GM12878 (cell line): ENCODE data around the gene PPP2R5B. TPM values are rescaled to one million over a fixed set of nuclear protein-coding genes. Genes with fewer than 3 reads are reported as not detected.

ENCODE experiments used
- ATAC-seq: fragments of 200-7000 bp; cut with Tn5 transposase; 3 replicates; pipeline ENCODE4 v1.9.1; 2020; ENCODE audit warnings: mild to moderate bottlenecking, moderate library complexity
- BruUV-seq: library from RNA; stranded (reverse); fragments of 400-500 nt; replicated peaks from 2 replicates; lab custom pipeline; 2021; lab: Mats Ljungman, UMichigan
- CTCF ChIA-PET: fragments of 300-600 bp; sonication (Branson Sonifier 250); formaldehyde crosslinking; extraction: SDS; loops from one replicate; lab custom pipeline; 2021; ENCODE audit warnings: inconsistent platforms; lab: Yijun Ruan, JAX
- POLR2A ChIA-PET: fragments of 350-600 bp; formaldehyde crosslinking; extraction: SDS; loops from one replicate; lab custom pipeline; 2021; ENCODE audit warnings: inconsistent platforms; lab: Charles Lee
- RAD21 ChIA-PET: fragments of 300-600 bp; sonication (Branson Sonifier 250); formaldehyde crosslinking; loops from one replicate; lab custom pipeline; 2023; ENCODE audit warnings: antibody characterized with exemption; ENCODE audit not compliant: unreplicated experiment; lab: Charles Lee
- SMC1A ChIA-PET: fragments of 300-600 bp; sonication (Branson Sonifier 250); formaldehyde crosslinking; loops from one replicate; lab custom pipeline; 2023; ENCODE audit not compliant: unreplicated experiment, uncharacterized antibody; lab: Charles Lee
- DNase-seq: peaks from one replicate; pipeline ENCODE4 v3.0.0-alpha.2; 2011; ENCODE audit warnings: low read depth, low spot score
- FAIRE-seq: peaks from 3 replicates; lab custom pipeline; 2011; peaks lifted over from hg19 to GRCh38; lab: Jason Lieb, UNC
- H2AFZ ChIP-seq: 2 replicates; pipeline ENCODE4 v1.6.0; 2011; ENCODE audit warnings: low read depth, low read length, control low read depth; ENCODE audit not compliant: control insufficient read depth
- H3K27ac ChIP-seq: 2 replicates; pipeline ENCODE4 v1.5.1; 2011; ENCODE audit warnings: control low read depth; ENCODE audit not compliant: control insufficient read depth, insufficient read depth
- H3K27me3 ChIP-seq, 2 experiments: replicated peaks in 1 of 2; 2 replicates each; pipeline versions ENCODE4 v1.6.0 to v1.6.1; 2011; ENCODE audit warnings: low read length in 1 of 2; ENCODE audit not compliant: control insufficient read depth in 2 of 2, insufficient read depth in 2 of 2
- H3K36me3 ChIP-seq, 2 experiments: 2 replicates each; pipeline ENCODE4 v1.5.1; 2011; ENCODE audit warnings: low read length in 1 of 2; ENCODE audit not compliant: control insufficient read depth in 2 of 2, insufficient read depth in 2 of 2
- H3K4me1 ChIP-seq: 2 replicates; pipeline ENCODE4 v1.6.1; 2011; ENCODE audit warnings: mild to moderate bottlenecking, low read length, moderate library complexity, mixed read lengths; ENCODE audit not compliant: control insufficient read depth, insufficient read depth
- H3K4me2 ChIP-seq: 2 replicates; pipeline ENCODE4 v1.6.0; 2011; ENCODE audit warnings: control low read depth; ENCODE audit not compliant: control insufficient read depth, insufficient read depth
- H3K4me3 ChIP-seq: fragments of 200-600 bp; sonication (generic); 2 replicates; pipeline ENCODE4 v1.5.1; 2016
- H3K79me2 ChIP-seq: 2 replicates; pipeline ENCODE4 v1.6.0; 2011; ENCODE audit warnings: low read length; ENCODE audit not compliant: control insufficient read depth, insufficient read depth
- H3K9ac ChIP-seq: 2 replicates; pipeline ENCODE4 v1.8.0; 2011; ENCODE audit warnings: low read length, control low read depth, mixed read lengths; ENCODE audit not compliant: control insufficient read depth, insufficient read depth
- H3K9me3 ChIP-seq: replicated peaks from 3 replicates; pipeline ENCODE4 v1.5.1; 2011; ENCODE audit warnings: mild to moderate bottlenecking, low read length; ENCODE audit not compliant: control insufficient read depth, insufficient read depth
- H4K20me1 ChIP-seq: 2 replicates; pipeline ENCODE4 v1.6.0; 2011; ENCODE audit not compliant: control insufficient read depth, insufficient read depth
- CEBPB ChIP-seq, 2 experiments: fragments of 150-350 bp in 1 of 2; IDR thresholded peaks; 2 replicates each; pipeline ENCODE4 v1.6.1; 2012 to 2014; ENCODE audit warnings: low read depth in 2 of 2, low read length in 2 of 2, borderline replicate concordance in 1 of 2, inconsistent platforms in 1 of 2
- EZH2 ChIP-seq: IDR thresholded peaks from 2 replicates; pipeline ENCODE4 v1.6.1; 2012; ENCODE audit warnings: low read depth, mild to moderate bottlenecking, control low read depth, inconsistent platforms, low read length, borderline replicate concordance; ENCODE audit not compliant: control insufficient read depth
- HCFC1 ChIP-seq: fragments of 150-350 bp; IDR thresholded peaks from 2 replicates; pipeline ENCODE4 v1.6.1; 2014; ENCODE audit warnings: low read length
- IKZF1 ChIP-seq: fragments of 450-650 bp; conservative IDR thresholded peaks from 2 replicates; pipeline ENCODE4 v1.6.1; 2017; ENCODE audit warnings: antibody characterized with exemption, mild to moderate bottlenecking
- NRF1 ChIP-seq: conservative IDR thresholded peaks from 2 replicates; pipeline ENCODE4 v1.6.1; 2011; ENCODE audit warnings: mild to moderate bottlenecking, low read depth, low read length, improper control_type of control experiment
- POLR2AphosphoS5 ChIP-seq: IDR thresholded peaks from 2 replicates; pipeline ENCODE4 v1.6.1; 2011; ENCODE audit warnings: mild to moderate bottlenecking, low read length, inconsistent platforms
- SRF ChIP-seq, 2 experiments: IDR thresholded peaks; 2 replicates each; pipeline ENCODE4 v1.6.1; 2011; ENCODE audit warnings: low read depth in 2 of 2, low read length in 2 of 2, mild to moderate bottlenecking in 1 of 2, moderate library complexity in 1 of 2
- TARDBP ChIP-seq: IDR thresholded peaks from 2 replicates; pipeline ENCODE4 v1.6.1; 2016; ENCODE audit warnings: borderline replicate concordance
- TCF7 ChIP-seq: IDR thresholded peaks from 2 replicates; pipeline ENCODE4 v1.6.1; 2014; ENCODE audit warnings: antibody characterized with exemption, borderline replicate concordance
- WRNIP1 ChIP-seq: IDR thresholded peaks from 2 replicates; pipeline ENCODE4 v1.6.1; 2011; ENCODE audit warnings: low read depth, low read length, improper control_type of control experiment, borderline replicate concordance
- ZNF592 ChIP-seq: fragments of 450-650 bp; IDR thresholded peaks from 2 replicates; pipeline ENCODE4 v1.6.1; 2017; ENCODE audit warnings: mild to moderate bottlenecking, moderate library complexity
- WGBS: methylation state at CpG from one replicate; pipeline ENCODE4 v1.1.6; 2016; ENCODE audit warnings: low lambda C conversion rate; ENCODE audit not compliant: insufficient replicate concordance, insufficient coverage; ENCODE audit errors: missing lambda C conversion rate; 5-methylcytosine and 5-hydroxymethylcytosine counted together
- in situ Hi-C: fragments of 300-500 bp; cut with MboI; formaldehyde crosslinking; loops from 9 replicates; pipeline ENCODE4 v1.14.3; 2018; ENCODE audit warnings: mixed read lengths
- intact Hi-C: fragments of 100-400 bp; cut with micrococcal nuclease; formaldehyde crosslinking; loops from one replicate; pipeline ENCODE4 v1.14.2; 2022; ENCODE audit not compliant: unreplicated experiment
- polyA plus RNA-seq, 11 experiments: library from polyadenylated mRNA; depleted of rRNA in 4 of 11; unstranded in 6 of 11; stranded (reverse) in 5 of 11; fragments of >200 nt; fragmentation: Nextera tagmentation in 4 of 11; fragmentation: Illumina TruSeq in 1 of 11; extraction: Ambion mirVana in 4 of 11; extraction: Trizol in 1 of 11; gene quantifications; 1 replicate in 1 of 11; 2 replicates in 10 of 11; pipeline versions ENCODE4 v1.2.1 to v1.2.3, GENCODE V29; 2011 to 2016; ENCODE audit warnings: inconsistent platforms in 2 of 11, missing spikeins in 2 of 11, low read depth in 1 of 11
- total RNA-seq, 4 experiments: library from RNA; depleted of rRNA in 3 of 4; stranded (reverse); fragments of >200 nt in 3 of 4; fragmentation: Illumina TruSeq in 1 of 4; extraction: Trizol in 1 of 4; gene quantifications; 2 replicates each; pipeline versions ENCODE4 v1.2.1 to v1.2.3, GENCODE V29; 2013 to 2021
- TF ChIP-seq, protein P1 (sequence below): IDR thresholded peaks from 2 replicates; pipeline ENCODE4 v1.6.1; 2012; ENCODE audit warnings: low read depth, low read length, improper control_type of control experiment
- TF ChIP-seq, protein P2 (sequence below): fragments of 450-650 bp; formaldehyde crosslinking; IDR thresholded peaks from 2 replicates; pipeline ENCODE4 v1.4.0; 2022; ENCODE audit warnings: mild to moderate bottlenecking, moderate library complexity

PPP2R5B gene
- total and polyA plus RNA-seq, 10 of the 15 experiments (the other 5 are each of a cell fraction or from before 2014, with no cell fraction given), result 0.08 to 6.7 (median 2.0) TPM

GRCh38 chr11:64890522-64890939 lies 34.0 kb upstream of the PPP2R5B start:
- Histone ChIP-seq H3K9ac (no peak overlapping the region), H3K36me3 (no peaks in the 10 kb centered on the region), H3K79me2 (no peaks in the 10 kb centered on the region), H3K4me1 (peaks cover 12% of the 10 kb centered on the region), H2AFZ (no peak overlapping the region), H3K9me3 (no peaks in the 10 kb centered on the region), H3K4me2 (no peak overlapping the region), H4K20me1 (no peaks in the 10 kb centered on the region), H3K27ac (no peak overlapping the region), H3K4me3 (no peak overlapping the region), H3K27me3 (no peaks in the 10 kb centered on the region)
- ChIA-PET RAD21 (interaction anchor here (0.8 to 4.7 kb wide), 3 partner anchors 21 to 42 kb away, joined by 3 to 61 read pairs (median 8); no protein-coding TSS in a partner anchor), POLR2A (interaction anchor here (19.9 kb wide), 1 partner anchor 32 kb away, joined by 620 read pairs; no protein-coding TSS in a partner anchor), CTCF (interaction anchor here (1.2 to 30.0 kb wide), 3 partner anchors 13 to 240 kb away, joined by 4 to 1208 read pairs (median 63); partner anchors contain the start of genes CDC42BPG and EHD1), SMC1A (interaction anchor here (1.0 to 7.2 kb wide), 5 partner anchors 15 to 107 kb away, joined by 3 to 138 read pairs (median 5); partner anchors contain the start of gene BATF2)
- in situ Hi-C loops (loop anchor here (5.0 kb wide), 1 partner anchor 43 kb away; no protein-coding TSS in a partner anchor), intact Hi-C loops (no loop called here)
- no peak for ATAC-seq
- no peak for TF ChIP-seq EZH2
- TF ChIP-seq HCFC1, result no peak
- TF ChIP-seq, protein P1, sequence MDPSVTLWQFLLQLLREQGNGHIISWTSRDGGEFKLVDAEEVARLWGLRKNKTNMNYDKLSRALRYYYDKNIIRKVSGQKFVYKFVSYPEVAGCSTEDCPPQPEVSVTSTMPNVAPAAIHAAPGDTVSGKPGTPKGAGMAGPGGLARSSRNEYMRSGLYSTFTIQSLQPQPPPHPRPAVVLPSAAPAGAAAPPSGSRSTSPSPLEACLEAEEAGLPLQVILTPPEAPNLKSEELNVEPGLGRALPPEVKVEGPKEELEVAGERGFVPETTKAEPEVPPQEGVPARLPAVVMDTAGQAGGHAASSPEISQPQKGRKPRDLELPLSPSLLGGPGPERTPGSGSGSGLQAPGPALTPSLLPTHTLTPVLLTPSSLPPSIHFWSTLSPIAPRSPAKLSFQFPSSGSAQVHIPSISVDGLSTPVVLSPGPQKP, result no peak
- no peak for TF ChIP-seq WRNIP1
- no peak for TF ChIP-seq ZNF592
- no peak for TF ChIP-seq IKZF1
- TF ChIP-seq, protein P2, sequence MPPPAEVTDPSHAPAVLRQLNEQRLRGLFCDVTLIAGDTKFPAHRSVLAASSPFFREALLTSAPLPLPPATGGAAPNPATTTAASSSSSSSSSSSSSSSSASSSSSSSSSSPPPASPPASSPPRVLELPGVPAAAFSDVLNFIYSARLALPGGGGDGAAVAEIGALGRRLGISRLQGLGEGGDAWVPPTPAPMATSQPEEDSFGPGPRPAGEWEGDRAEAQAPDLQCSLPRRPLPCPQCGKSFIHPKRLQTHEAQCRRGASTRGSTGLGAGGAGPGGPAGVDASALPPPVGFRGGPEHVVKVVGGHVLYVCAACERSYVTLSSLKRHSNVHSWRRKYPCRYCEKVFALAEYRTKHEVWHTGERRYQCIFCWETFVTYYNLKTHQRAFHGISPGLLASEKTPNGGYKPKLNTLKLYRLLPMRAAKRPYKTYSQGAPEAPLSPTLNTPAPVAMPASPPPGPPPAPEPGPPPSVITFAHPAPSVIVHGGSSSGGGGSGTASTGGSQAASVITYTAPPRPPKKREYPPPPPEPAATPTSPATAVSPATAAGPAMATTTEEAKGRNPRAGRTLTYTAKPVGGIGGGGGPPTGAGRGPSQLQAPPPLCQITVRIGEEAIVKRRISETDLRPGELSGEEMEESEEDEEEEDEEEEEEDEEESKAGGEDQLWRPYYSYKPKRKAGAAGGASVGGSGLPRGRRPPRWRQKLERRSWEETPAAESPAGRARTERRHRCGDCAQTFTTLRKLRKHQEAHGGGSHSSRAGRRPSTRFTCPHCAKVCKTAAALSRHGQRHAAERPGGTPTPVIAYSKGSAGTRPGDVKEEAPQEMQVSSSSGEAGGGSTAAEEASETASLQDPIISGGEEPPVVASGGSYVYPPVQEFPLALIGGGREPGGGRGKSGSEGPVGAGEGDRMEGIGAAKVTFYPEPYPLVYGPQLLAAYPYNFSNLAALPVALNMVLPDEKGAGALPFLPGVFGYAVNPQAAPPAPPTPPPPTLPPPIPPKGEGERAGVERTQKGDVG (CRISPR knock-in tag), result no peak
- no peak for TF ChIP-seq NRF1
- TF ChIP-seq TARDBP, result no peak
- TF ChIP-seq SRF (IDR thresholded peaks at IDR 0.05; ENCODE audit: low read depth in 2 of 2, low read length in 2 of 2), result no peak
- TF ChIP-seq POLR2AphosphoS5, result no peak
- TF ChIP-seq CEBPB (IDR thresholded peaks at IDR 0.05; ENCODE audit: borderline replicate concordance in 1 of 2, low read depth in 2 of 2, low read length in 2 of 2), result no peak
- no peak for TF ChIP-seq TCF7
- no peak for FAIRE-seq
- DNase-seq, result no peak
- 85% methylated on average over 7 of the region's 7 CpGs for WGBS
- BruUV-seq, result no TSS peak
